Brain microvascular endothelial cell (primary cell): ENCODE data around the gene COX4I1.
A peak's percentile ranks its signal among the peaks of the same experiment; 100 is the strongest.

Experiments
- DNase-seq: peaks from one replicate; pipeline ENCODE4 v3.0.0-alpha.2; 2020
- H3K27ac ChIP-seq: fragments of 250-450 bp; sonication (Bioruptor Pico); 2 replicates; pipeline ENCODE4 v1.5.1; 2020; ENCODE audit warnings: mild to moderate bottlenecking, moderate library complexity
- H3K27me3 ChIP-seq: fragments of 250-450 bp; sonication (Bioruptor Pico); replicated peaks from 2 replicates; pipeline ENCODE4 v1.5.1; 2020; ENCODE audit warnings: mild to moderate bottlenecking
- H3K36me3 ChIP-seq: fragments of 250-450 bp; sonication (Bioruptor Pico); replicated peaks from 2 replicates; pipeline ENCODE4 v1.5.1; 2020; ENCODE audit warnings: mild to moderate bottlenecking
- H3K4me3 ChIP-seq: 2 replicates; pipeline ENCODE4 v1.5.1; 2011; ENCODE audit warnings: low read depth, mild to moderate bottlenecking, control low read depth, low read length, moderate library complexity
- CTCF ChIP-seq: IDR thresholded peaks from 2 replicates; pipeline ENCODE4 v1.5.1; 2011; ENCODE audit warnings: low read depth, mild to moderate bottlenecking, moderate library complexity, low read length, control low read depth, inconsistent platforms; ENCODE audit errors: missing control alignments
- in situ Hi-C: cut with HindIII; loops from 2 replicates; pipeline ENCODE4 v1.10.0; 2017; ENCODE audit warnings: low sequenced_read_pairs, low pct_ligation_motif_present

The COX4I1 gene

GRCh38 chr16:85808926-85809325 is 9.4 kb downstream of the COX4I1 start:
- in situ Hi-C loops, result no loop called here

GRCh38 chr16:85809645-85810044 is 10.2 kb downstream of the COX4I1 start:
- Histone ChIP-seq H3K4me3 (no peak overlapping the region), H3K36me3 (peaks cover 22% of the 10 kb centered on the region), H3K27me3 (peaks cover 26% of the 10 kb centered on the region), H3K27ac (no peak overlapping the region)
- TF ChIP-seq CTCF, result peak; percentile 3
- in situ Hi-C loops, result no loop called here
- DNase-seq, result no peak

More at GRCh38 chr16:85808926-85809325, 9.4 kb downstream of the COX4I1 start:
- Histone ChIP-seq H3K36me3 (peaks cover 27% of the 10 kb centered on the region), H3K4me3 (no peak overlapping the region), H3K27ac (no peak overlapping the region), H3K27me3 (peaks cover 26% of the 10 kb centered on the region)
- DNase-seq, result no peak
- TF ChIP-seq CTCF, result no peak

GRCh38 chr16:85810097-85810741 is 10.7 kb downstream of the COX4I1 start:
- no peak for TF ChIP-seq CTCF

GRCh38 chr16:85810742-85811115 is 11.2 kb downstream of the COX4I1 start:
- Histone ChIP-seq H3K27me3 (peaks cover 26% of the 10 kb centered on the region), H3K27ac (no peak overlapping the region), H3K36me3 (peaks cover 11% of the 10 kb centered on the region), H3K4me3 (no peak overlapping the region)
- in situ Hi-C loops, result no loop called here
- DNase-seq, result no peak
- no peak for TF ChIP-seq CTCF

More at GRCh38 chr16:85810097-85810741, 10.7 kb downstream of the COX4I1 start:
- no peak overlapping the region for H3K4me3 ChIP-seq
- H3K36me3 ChIP-seq, result peaks cover 16% of the 10 kb centered on the region
- H3K27ac ChIP-seq, result no peak overlapping the region
- DNase-seq, result no peak
- in situ Hi-C loops, result no loop called here
- H3K27me3 ChIP-seq, result peaks cover 26% of the 10 kb centered on the region

- DNase-seq, result no peak
- no peak overlapping the region for H3K27ac ChIP-seq
- TF ChIP-seq CTCF, result no peak
- peaks cover 26% of the 10 kb centered on the region for H3K27me3 ChIP-seq
- H3K36me3 ChIP-seq, result no peaks in the 10 kb centered on the region
- in situ Hi-C loops, result no loop called here
- no peak overlapping the region for H3K4me3 ChIP-seq
Observed at GRCh38 chr16:85812031-85812807, 12.7 kb downstream of the COX4I1 start.
